Osteocyte (in vitro differentiated cells): ENCODE results near the gene MEF2C. TPM values are rescaled to one million over a fixed set of nuclear protein-coding genes. Genes with fewer than 3 reads are reported as not detected.

ENCODE experiments used
- DNase-seq: peaks from one replicate; pipeline ENCODE4 v3.0.0; 2021; ENCODE audit warnings: mixed read lengths; ENCODE audit not compliant: unreplicated experiment; ENCODE audit errors: extremely low spot score
- H3K27ac Mint-ChIP-seq: one replicate; pipeline ENCODE4 v1.8.0; 2021; ENCODE audit warnings: mild to moderate bottlenecking, mixed read lengths; ENCODE audit not compliant: unreplicated experiment
- H3K27me3 Mint-ChIP-seq: one replicate; pipeline ENCODE4 v1.8.0; 2021; ENCODE audit warnings: mixed read lengths; ENCODE audit not compliant: unreplicated experiment
- H3K36me3 Mint-ChIP-seq: one replicate; pipeline ENCODE4 v1.8.0; 2021; ENCODE audit warnings: mixed read lengths; ENCODE audit not compliant: unreplicated experiment
- H3K4me1 Mint-ChIP-seq: one replicate; pipeline ENCODE4 v1.8.0; 2021; ENCODE audit warnings: mixed read lengths; ENCODE audit not compliant: unreplicated experiment
- H3K4me3 Mint-ChIP-seq: one replicate; pipeline ENCODE4 v1.8.0; 2021; ENCODE audit warnings: mild to moderate bottlenecking, moderate library complexity, mixed read lengths; ENCODE audit not compliant: unreplicated experiment
- H3K9me3 Mint-ChIP-seq: one replicate; pipeline ENCODE4 v1.8.0; 2021; ENCODE audit warnings: mixed read lengths; ENCODE audit not compliant: unreplicated experiment
- CTCF ChIP-seq: fragments of 200-600 bp; sonication (generic); IDR thresholded peaks from 2 replicates; pipeline ENCODE4 v1.5.0; 2021; ENCODE audit warnings: antibody characterized with exemption, mild to moderate bottlenecking, moderate library complexity
- total RNA-seq: library from RNA; stranded (reverse); gene quantifications from 2 replicates; pipeline ENCODE4 v1.2.1, GENCODE V29; 2021

MEF2C gene
- total RNA-seq, 1 donor from 2014 or later: 9.4 TPM

- Mint-ChIP-seq H3K36me3 (peaks cover 16% of the 10 kb centered on the region), H3K4me1 (no peaks in the 10 kb centered on the region), H3K4me3 (no peak overlapping the region), H3K27me3 (no peaks in the 10 kb centered on the region), H3K27ac (no peak overlapping the region), H3K9me3 (peaks cover 4% of the 10 kb centered on the region)
- DNase-seq: no peak
- TF ChIP-seq CTCF: no peak
These were observed 134.3 kb downstream of the MEF2C start for GRCh38 chr5:88748666-88749065.

DNA sequence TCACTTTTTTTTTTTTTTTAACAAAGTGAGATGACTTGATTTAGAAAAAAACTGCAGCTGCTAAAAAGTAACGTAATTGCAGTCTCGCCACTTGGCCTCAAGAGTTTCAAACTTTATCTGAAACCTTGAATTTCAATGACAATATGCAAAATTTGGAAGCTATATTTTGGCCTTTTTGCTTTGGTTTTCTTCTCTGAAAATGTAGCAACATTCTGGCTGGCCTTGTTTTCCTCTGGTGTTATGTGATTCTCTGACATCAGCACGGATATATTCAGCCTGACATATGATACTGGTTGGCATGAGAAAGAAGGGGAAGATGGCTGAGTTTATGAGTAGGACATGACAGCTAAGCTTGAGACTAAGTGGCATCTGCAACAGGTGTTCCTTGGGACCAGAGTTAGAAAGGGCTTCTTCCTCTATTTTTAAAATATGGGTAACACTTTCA is 136.5 kb downstream of the MEF2C start:
- DNase-seq: no peak
- Mint-ChIP-seq H3K4me1 (no peaks in the 10 kb centered on the region), H3K9me3 (no peaks in the 10 kb centered on the region), H3K27ac (no peak overlapping the region), H3K36me3 (peaks cover 7% of the 10 kb centered on the region), H3K4me3 (no peak overlapping the region), H3K27me3 (no peaks in the 10 kb centered on the region)
- no peak for TF ChIP-seq CTCF

DNA sequence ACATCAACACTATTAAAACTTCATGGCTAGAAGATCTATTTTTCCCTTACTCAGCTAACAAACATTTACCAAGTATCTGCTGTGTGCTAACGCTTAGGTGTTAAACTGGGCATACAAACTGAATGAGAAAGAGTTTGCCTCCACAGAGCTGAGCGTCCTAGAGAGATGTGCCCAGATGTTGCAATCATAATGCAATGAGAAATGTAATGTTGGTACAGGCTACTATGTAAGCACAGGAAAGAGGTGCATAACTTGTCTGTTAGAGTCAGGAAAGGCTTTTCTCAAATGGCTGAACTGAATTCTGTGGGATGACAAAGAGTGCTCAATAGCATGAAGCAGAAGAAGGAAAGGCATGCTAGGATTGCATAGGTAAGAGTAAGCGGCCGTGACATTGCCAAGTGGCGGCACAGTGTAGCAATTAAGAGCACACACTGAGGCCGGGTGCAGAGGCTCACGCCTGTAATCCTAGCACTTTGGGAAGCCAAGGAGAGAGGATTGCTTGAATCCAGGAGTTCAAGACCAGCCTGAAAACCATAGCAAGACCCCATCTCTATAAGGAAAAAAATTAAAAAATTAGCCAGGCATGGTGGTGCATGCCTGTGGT is 137.8 kb downstream of the MEF2C start:
- H3K36me3 Mint-ChIP-seq: peaks cover 4% of the 10 kb centered on the region

GRCh38 chr5:88743231-88743834 is 139.7 kb downstream of the MEF2C start:
- H3K4me1 Mint-ChIP-seq: no peaks in the 10 kb centered on the region
- no peak for DNase-seq

More for the DNA sequence above, 137.8 kb downstream of the MEF2C start:
- TF ChIP-seq CTCF: no peak
- no peak overlapping the region for H3K27ac Mint-ChIP-seq
- no peaks in the 10 kb centered on the region for H3K4me1 Mint-ChIP-seq
- DNase-seq: no peak
- no peak overlapping the region for H3K4me3 Mint-ChIP-seq
- H3K27me3 Mint-ChIP-seq: no peaks in the 10 kb centered on the region
- H3K9me3 Mint-ChIP-seq: no peaks in the 10 kb centered on the region

More at GRCh38 chr5:88743231-88743834, 139.7 kb downstream of the MEF2C start:
- H3K9me3 Mint-ChIP-seq: no peaks in the 10 kb centered on the region
- no peak overlapping the region for H3K4me3 Mint-ChIP-seq
- no peaks in the 10 kb centered on the region for H3K27me3 Mint-ChIP-seq
- H3K27ac Mint-ChIP-seq: no peak overlapping the region
- H3K36me3 Mint-ChIP-seq: peaks cover 4% of the 10 kb centered on the region
- TF ChIP-seq CTCF: no peak
